Activated naive CD4-positive, alpha-beta T cell treated with anti-CD3 and anti-CD28 coated beads, Interleukin-2, amount 50 U/mL, for 16 hours (primary cell): ENCODE measurements around the gene TAS2R20.
"Not testable (repeated sequence)": the region's sequence is repeated elsewhere in the genome, so short reads cannot be mapped to it uniquely, and the experiment has no call there.

Experiments used
- DNase-seq: peaks from one replicate; pipeline ENCODE4 v3.0.0-alpha.2; 2020

TAS2R20 gene

GRCh38 chr12:10998204-10998603 lies at the start of gene TAS2R20:
TSS of gene TAS2R20 (minus strand) at chr12:10998304. CDS start at chr12:10997875, 429 bp downstream.
- no peak for DNase-seq

GRCh38 chr12:11041366-11041765 lies 43.3 kb upstream of the TAS2R20 start:
- not testable (repeated sequence) for DNase-seq

- DNase-seq: no peak
These were observed 42.1 kb upstream of the TAS2R20 start for GRCh38 chr12:11040162-11040561.

- no peak for DNase-seq
These were observed 41.1 kb upstream of the TAS2R20 start for GRCh38 chr12:11039171-11039570.

- DNase-seq: not testable (repeated sequence)
These were observed 35.9 kb upstream of the TAS2R20 start for GRCh38 chr12:11033959-11034358.

GRCh38 chr12:11031307-11031706 lies 33.2 kb upstream of the TAS2R20 start, which contains the start of gene TAS2R31:
TSS of gene TAS2R31 (minus strand) at chr12:11031407. CDS start at chr12:11031335, 72 bp downstream.
- no peak for DNase-seq

- no peak for DNase-seq
These were observed 28.0 kb upstream of the TAS2R20 start for GRCh38 chr12:11026118-11026517.

GRCh38 chr12:11023387-11023786 lies 25.3 kb upstream of the TAS2R20 start:
- no peak for DNase-seq

GRCh38 chr12:11022520-11022919 lies 24.4 kb upstream of the TAS2R20 start, which contains the start of gene TAS2R19:
TSS of gene TAS2R19 (minus strand) at chr12:11022620. CDS start at chr12:11022571, 49 bp downstream.
- no peak for DNase-seq

- DNase-seq: no peak
These were observed 18.8 kb upstream of the TAS2R20 start for GRCh38 chr12:11016937-11017336.

GRCh38 chr12:11015775-11016430 lies 17.8 kb upstream of the TAS2R20 start:
- DNase-seq: no peak

GRCh38 chr12:11014234-11014633 lies 16.1 kb upstream of the TAS2R20 start:
- no peak for DNase-seq

GRCh38 chr12:11007608-11008007 lies 9.5 kb upstream of the TAS2R20 start:
- no peak for DNase-seq

GRCh38 chr12:10994307-10994706 lies 3.8 kb downstream of the TAS2R20 start:
- DNase-seq: no peak

GRCh38 chr12:10989107-10989506 lies 9.0 kb downstream of the TAS2R20 start:
- DNase-seq: no peak

GRCh38 chr12:10986812-10987211 lies 11.3 kb downstream of the TAS2R20 start, which contains the start of gene TAS2R50:
TSS of gene TAS2R50 (minus strand) at chr12:10986912. CDS start at chr12:10986860, 52 bp downstream.
- DNase-seq: no peak

GRCh38 chr12:10982244-10982643 lies 15.9 kb downstream of the TAS2R20 start:
- DNase-seq: peak; percentile 12

GRCh38 chr12:10974965-10975364 lies 23.1 kb downstream of the TAS2R20 start:
- DNase-seq: no peak

- no peak for DNase-seq
These were observed 29.2 kb downstream of the TAS2R20 start for GRCh38 chr12:10968765-10969456.

- DNase-seq: no peak
These were observed 30.7 kb downstream of the TAS2R20 start for GRCh38 chr12:10967409-10967808.

- no peak for DNase-seq
These were observed 31.8 kb downstream of the TAS2R20 start for GRCh38 chr12:10966314-10966713.

GRCh38 chr12:10965476-10965875 lies 32.6 kb downstream of the TAS2R20 start:
- DNase-seq: no peak

GRCh38 chr12:10960211-10960610 lies 37.9 kb downstream of the TAS2R20 start:
- no peak for DNase-seq

- no peak for DNase-seq
These were observed 38.3 kb downstream of the TAS2R20 start for GRCh38 chr12:10959804-10960203.
